ENCODE measurements around the gene COPS7A.

DNA sequence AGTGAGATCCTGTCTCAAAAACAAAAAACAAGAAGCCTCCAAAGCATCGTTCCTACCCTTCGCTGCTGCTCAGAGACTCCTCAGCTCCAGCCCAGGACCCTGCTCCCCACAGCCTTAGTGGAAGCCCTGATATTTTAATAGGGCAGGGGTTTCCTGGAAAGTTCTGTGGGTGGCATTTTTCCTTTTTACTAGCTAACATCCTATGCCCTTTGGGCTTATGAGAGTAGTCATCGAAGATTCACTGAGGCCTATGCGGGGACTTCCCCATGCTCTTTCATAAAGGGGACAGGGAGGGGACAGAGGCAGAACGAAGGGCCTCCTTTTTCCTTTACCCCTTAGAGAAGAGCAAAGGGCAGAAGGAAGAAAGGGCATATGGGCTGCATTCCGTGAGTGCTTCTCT lies 56.7 kb downstream of the COPS7A start:
- TF ChIP-seq, protein P1, sequence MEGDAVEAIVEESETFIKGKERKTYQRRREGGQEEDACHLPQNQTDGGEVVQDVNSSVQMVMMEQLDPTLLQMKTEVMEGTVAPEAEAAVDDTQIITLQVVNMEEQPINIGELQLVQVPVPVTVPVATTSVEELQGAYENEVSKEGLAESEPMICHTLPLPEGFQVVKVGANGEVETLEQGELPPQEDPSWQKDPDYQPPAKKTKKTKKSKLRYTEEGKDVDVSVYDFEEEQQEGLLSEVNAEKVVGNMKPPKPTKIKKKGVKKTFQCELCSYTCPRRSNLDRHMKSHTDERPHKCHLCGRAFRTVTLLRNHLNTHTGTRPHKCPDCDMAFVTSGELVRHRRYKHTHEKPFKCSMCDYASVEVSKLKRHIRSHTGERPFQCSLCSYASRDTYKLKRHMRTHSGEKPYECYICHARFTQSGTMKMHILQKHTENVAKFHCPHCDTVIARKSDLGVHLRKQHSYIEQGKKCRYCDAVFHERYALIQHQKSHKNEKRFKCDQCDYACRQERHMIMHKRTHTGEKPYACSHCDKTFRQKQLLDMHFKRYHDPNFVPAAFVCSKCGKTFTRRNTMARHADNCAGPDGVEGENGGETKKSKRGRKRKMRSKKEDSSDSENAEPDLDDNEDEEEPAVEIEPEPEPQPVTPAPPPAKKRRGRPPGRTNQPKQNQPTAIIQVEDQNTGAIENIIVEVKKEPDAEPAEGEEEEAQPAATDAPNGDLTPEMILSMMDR (IDR thresholded peaks at IDR 0.05) = no peak
- TF ChIP-seq POLR2A (IDR thresholded peaks at IDR 0.05) = no peak

Measured in heart left ventricle (tissue), 13 donors.